Measurements from ENCODE around the gene ZNF609.

ZNF609 gene

GRCh38 chr15:64460206-64460723 lies at the start of gene ZNF609:
Gene ZNF609, plus strand, starts transcription at chr15:64460578. Its CDS starts 38,842 bp downstream, at chr15:64499420.
- no peaks in the 10 kb centered on the region for H3K36me3 ChIP-seq (ENCODE audit: insufficient read depth, low read length)
- H3K4me3 ChIP-seq (ENCODE audit: low read depth in 1 of 2, low read length in 2 of 2), result peak within 1 kb of the TSS; percentile 44 to 86
- no peaks in the 10 kb centered on the region for H3K9me3 ChIP-seq (ENCODE audit: low read length)
- peak within 1 kb of the TSS; percentile 26 for H3K9ac ChIP-seq (ENCODE audit: low read length)
- H3K27ac ChIP-seq (ENCODE audit: low read depth, low read length), result peak within 1 kb of the TSS; percentile 82
- H3K4me1 ChIP-seq (ENCODE audit: insufficient read depth, low read length), result peaks cover 54% of the 10 kb centered on the region
- H3K27me3 ChIP-seq (ENCODE audit: control insufficient read depth in 1 of 2, insufficient read depth in 2 of 2, low read length in 2 of 2), result no peaks in the 10 kb centered on the region

- Histone ChIP-seq H3K4me1 (ENCODE audit: insufficient read depth, low read length) (no peaks in the 10 kb centered on the region), H3K27ac (ENCODE audit: low read depth, low read length) (no peak overlapping the region), H3K9me3 (ENCODE audit: low read length) (no peaks in the 10 kb centered on the region), H3K4me3 (ENCODE audit: low read depth in 1 of 2, low read length in 2 of 2) (no peak overlapping the region), H3K27me3 (ENCODE audit: control insufficient read depth in 1 of 2, insufficient read depth in 2 of 2, low read length in 2 of 2) (no peaks in the 10 kb centered on the region), H3K36me3 (ENCODE audit: insufficient read depth, low read length) (peaks cover 31% of the 10 kb centered on the region), H3K9ac (ENCODE audit: low read length) (no peak overlapping the region)
These were observed 48.2 kb upstream of the ZNF609 start for GRCh38 chr15:64412216-64412615.

GRCh38 chr15:64422697-64423096 lies 37.7 kb upstream of the ZNF609 start:
- Histone ChIP-seq H3K27ac (ENCODE audit: low read depth, low read length) (no peak overlapping the region), H3K27me3 (ENCODE audit: control insufficient read depth in 1 of 2, insufficient read depth in 2 of 2, low read length in 2 of 2) (no peaks in the 10 kb centered on the region), H3K4me3 (ENCODE audit: low read depth in 1 of 2, low read length in 2 of 2) (no peak overlapping the region), H3K9me3 (ENCODE audit: low read length) (no peaks in the 10 kb centered on the region), H3K36me3 (ENCODE audit: insufficient read depth, low read length) (peaks cover 54% of the 10 kb centered on the region), H3K9ac (ENCODE audit: low read length) (no peak overlapping the region), H3K4me1 (ENCODE audit: insufficient read depth, low read length) (no peaks in the 10 kb centered on the region)

GRCh38 chr15:64423970-64424369 lies 36.4 kb upstream of the ZNF609 start:
- Histone ChIP-seq H3K9ac (ENCODE audit: low read length) (no peak overlapping the region), H3K36me3 (ENCODE audit: insufficient read depth, low read length) (peaks cover 51% of the 10 kb centered on the region), H3K9me3 (ENCODE audit: low read length) (no peaks in the 10 kb centered on the region), H3K27me3 (ENCODE audit: control insufficient read depth in 1 of 2, insufficient read depth in 2 of 2, low read length in 2 of 2) (no peaks in the 10 kb centered on the region), H3K27ac (ENCODE audit: low read depth, low read length) (no peak overlapping the region), H3K4me3 (ENCODE audit: low read depth in 1 of 2, low read length in 2 of 2) (no peak overlapping the region), H3K4me1 (ENCODE audit: insufficient read depth, low read length) (no peaks in the 10 kb centered on the region)

- Histone ChIP-seq H3K4me3 (ENCODE audit: low read depth in 1 of 2, low read length in 2 of 2) (no peak overlapping the region), H3K27ac (ENCODE audit: low read depth, low read length) (no peak overlapping the region), H3K9me3 (ENCODE audit: low read length) (no peaks in the 10 kb centered on the region), H3K36me3 (ENCODE audit: insufficient read depth, low read length) (peaks cover 49% of the 10 kb centered on the region), H3K9ac (ENCODE audit: low read length) (no peak overlapping the region), H3K27me3 (ENCODE audit: control insufficient read depth in 1 of 2, insufficient read depth in 2 of 2, low read length in 2 of 2) (no peaks in the 10 kb centered on the region), H3K4me1 (ENCODE audit: insufficient read depth, low read length) (no peaks in the 10 kb centered on the region)
These were observed 35.2 kb upstream of the ZNF609 start for GRCh38 chr15:64425221-64425620.

- no peak overlapping the region for H3K4me3 ChIP-seq (ENCODE audit: low read depth in 1 of 2, low read length in 2 of 2)
- no peak overlapping the region for H3K27ac ChIP-seq (ENCODE audit: low read depth, low read length)
- peaks cover 44% of the 10 kb centered on the region for H3K36me3 ChIP-seq (ENCODE audit: insufficient read depth, low read length)
- H3K9me3 ChIP-seq (ENCODE audit: low read length), result no peaks in the 10 kb centered on the region
- no peaks in the 10 kb centered on the region for H3K27me3 ChIP-seq (ENCODE audit: control insufficient read depth in 1 of 2, insufficient read depth in 2 of 2, low read length in 2 of 2)
- H3K9ac ChIP-seq (ENCODE audit: low read length), result no peak overlapping the region
- H3K4me1 ChIP-seq (ENCODE audit: insufficient read depth, low read length), result no peaks in the 10 kb centered on the region
These were observed 33.4 kb upstream of the ZNF609 start for GRCh38 chr15:64426845-64427465.

GRCh38 chr15:64429448-64429847 lies 30.9 kb upstream of the ZNF609 start:
- Histone ChIP-seq H3K9ac (ENCODE audit: low read length) (no peak overlapping the region), H3K27me3 (ENCODE audit: control insufficient read depth in 1 of 2, insufficient read depth in 2 of 2, low read length in 2 of 2) (no peaks in the 10 kb centered on the region), H3K27ac (ENCODE audit: low read depth, low read length) (no peak overlapping the region), H3K36me3 (ENCODE audit: insufficient read depth, low read length) (peaks cover 25% of the 10 kb centered on the region), H3K4me3 (ENCODE audit: low read depth in 1 of 2, low read length in 2 of 2) (no peak overlapping the region), H3K9me3 (ENCODE audit: low read length) (no peaks in the 10 kb centered on the region), H3K4me1 (ENCODE audit: insufficient read depth, low read length) (no peaks in the 10 kb centered on the region)

- Histone ChIP-seq H3K27ac (ENCODE audit: low read depth, low read length) (no peak overlapping the region), H3K36me3 (ENCODE audit: insufficient read depth, low read length) (peaks cover 18% of the 10 kb centered on the region), H3K4me1 (ENCODE audit: insufficient read depth, low read length) (no peaks in the 10 kb centered on the region), H3K4me3 (ENCODE audit: low read depth in 1 of 2, low read length in 2 of 2) (no peak overlapping the region), H3K9me3 (ENCODE audit: low read length) (no peaks in the 10 kb centered on the region), H3K9ac (ENCODE audit: low read length) (no peak overlapping the region), H3K27me3 (ENCODE audit: control insufficient read depth in 1 of 2, insufficient read depth in 2 of 2, low read length in 2 of 2) (no peaks in the 10 kb centered on the region)
These were observed 30.2 kb upstream of the ZNF609 start for GRCh38 chr15:64430000-64430735.

GRCh38 chr15:64437982-64438381 lies 22.4 kb upstream of the ZNF609 start:
- Histone ChIP-seq H3K4me3 (ENCODE audit: low read depth in 1 of 2, low read length in 2 of 2) (no peak overlapping the region), H3K9me3 (ENCODE audit: low read length) (no peaks in the 10 kb centered on the region), H3K27ac (ENCODE audit: low read depth, low read length) (no peak overlapping the region), H3K27me3 (ENCODE audit: control insufficient read depth in 1 of 2, insufficient read depth in 2 of 2, low read length in 2 of 2) (no peaks in the 10 kb centered on the region), H3K4me1 (ENCODE audit: insufficient read depth, low read length) (no peaks in the 10 kb centered on the region), H3K9ac (ENCODE audit: low read length) (no peak overlapping the region), H3K36me3 (ENCODE audit: insufficient read depth, low read length) (no peaks in the 10 kb centered on the region)

- Histone ChIP-seq H3K4me3 (ENCODE audit: low read depth in 1 of 2, low read length in 2 of 2) (no peak overlapping the region), H3K9ac (ENCODE audit: low read length) (no peak overlapping the region), H3K36me3 (ENCODE audit: insufficient read depth, low read length) (no peaks in the 10 kb centered on the region), H3K9me3 (ENCODE audit: low read length) (no peaks in the 10 kb centered on the region), H3K27me3 (ENCODE audit: control insufficient read depth in 1 of 2, insufficient read depth in 2 of 2, low read length in 2 of 2) (no peaks in the 10 kb centered on the region), H3K27ac (ENCODE audit: low read depth, low read length) (no peak overlapping the region), H3K4me1 (ENCODE audit: insufficient read depth, low read length) (peaks cover 9% of the 10 kb centered on the region)
These were observed 21.5 kb upstream of the ZNF609 start for GRCh38 chr15:64438653-64439447.

- Histone ChIP-seq H3K4me1 (ENCODE audit: insufficient read depth, low read length) (peaks cover 17% of the 10 kb centered on the region), H3K4me3 (ENCODE audit: low read depth in 1 of 2, low read length in 2 of 2) (no peak overlapping the region), H3K9me3 (ENCODE audit: low read length) (no peaks in the 10 kb centered on the region), H3K27ac (ENCODE audit: low read depth, low read length) (no peak overlapping the region), H3K27me3 (ENCODE audit: control insufficient read depth in 1 of 2, insufficient read depth in 2 of 2, low read length in 2 of 2) (no peaks in the 10 kb centered on the region), H3K9ac (ENCODE audit: low read length) (no peak overlapping the region), H3K36me3 (ENCODE audit: insufficient read depth, low read length) (peaks cover 5% of the 10 kb centered on the region)
These were observed 18.5 kb upstream of the ZNF609 start for GRCh38 chr15:64441852-64442251.

Data from muscle layer of colon (tissue), 2 donors.